Measurements from ENCODE around the gene ATP9B. TPM values are rescaled to one million over a fixed set of nuclear protein-coding genes. Genes with fewer than 3 reads are reported as not detected.

Gene ATP9B
- total and polyA plus RNA-seq, 2 donors from 2014 or later = 10.0 to 48.2 TPM

DNA sequence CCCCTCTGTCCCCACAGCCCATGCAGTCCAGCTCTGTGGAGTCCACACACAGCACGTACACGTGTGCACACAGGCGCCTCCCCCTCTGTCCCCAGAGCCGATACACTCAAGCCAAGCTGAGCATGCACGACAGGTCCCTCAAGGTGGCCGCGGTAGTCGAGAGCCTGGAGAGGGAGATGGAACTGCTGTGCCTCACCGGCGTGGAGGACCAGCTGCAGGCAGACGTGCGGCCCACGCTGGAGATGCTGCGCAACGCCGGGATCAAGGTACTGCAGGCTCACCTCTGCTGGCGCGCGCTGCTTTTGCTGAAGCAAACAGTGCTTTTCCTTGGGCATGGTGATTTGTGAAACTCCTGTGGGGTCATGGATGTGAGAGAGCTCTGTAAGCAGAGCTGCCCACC, 268.0 kb downstream of the ATP9B start:
- Histone ChIP-seq H3K36me3 (ENCODE audit: control insufficient read depth in 2 of 3, insufficient read depth in 3 of 3, low read length in 3 of 3) (peaks cover 5 to 35% (median 19%) of the 10 kb centered on the region in 3 donors), H3K9me3 (ENCODE audit: control insufficient read depth in 2 of 3, insufficient read depth in 1 of 3, low read length in 3 of 3) (no peaks in the 10 kb centered on the region), H3K4me3 (ENCODE audit: low read length in 3 of 3) (no peak overlapping the region), H3K9ac (ENCODE audit: low read length in 3 of 3) (no peak overlapping the region), H3K27me3 (ENCODE audit: control insufficient read depth, insufficient read depth, low read length) (no peaks in the 10 kb centered on the region), H3K4me1 (ENCODE audit: control insufficient read depth in 2 of 3, insufficient read depth in 2 of 3, low read depth in 1 of 3, low read length in 3 of 3) (no peaks in the 10 kb centered on the region), H3K27ac (ENCODE audit: low read depth in 2 of 2, low read length in 2 of 2) (no peak overlapping the region)
- FAIRE-seq = no peak
- intact Hi-C loops (cut with DNase I) = no loop called here
- no peak for DNase-seq
- TF ChIP-seq CTCF (IDR thresholded peaks at IDR 0.05; ENCODE audit: borderline replicate concordance, extremely low read depth, insufficient read depth) = no peak

- H3K36me3 ChIP-seq (ENCODE audit: control insufficient read depth in 2 of 3, insufficient read depth in 3 of 3, low read length in 3 of 3) = peaks cover 5 to 35% (median 19%) of the 10 kb centered on the region in 3 donors
- no peak overlapping the region for H3K27ac ChIP-seq (ENCODE audit: low read depth in 2 of 2, low read length in 2 of 2)
- no peaks in the 10 kb centered on the region for H3K9me3 ChIP-seq (ENCODE audit: control insufficient read depth in 2 of 3, insufficient read depth in 1 of 3, low read length in 3 of 3)
- no peak overlapping the region for H3K9ac ChIP-seq (ENCODE audit: low read length in 3 of 3)
- no peak overlapping the region for H3K4me3 ChIP-seq (ENCODE audit: low read length in 3 of 3)
- no peaks in the 10 kb centered on the region for H3K27me3 ChIP-seq (ENCODE audit: control insufficient read depth, insufficient read depth, low read length)
- FAIRE-seq = no peak
- no peak for TF ChIP-seq CTCF (IDR thresholded peaks at IDR 0.05; ENCODE audit: borderline replicate concordance, extremely low read depth, insufficient read depth)
- no peaks in the 10 kb centered on the region for H3K4me1 ChIP-seq (ENCODE audit: control insufficient read depth in 2 of 3, insufficient read depth in 2 of 3, low read depth in 1 of 3, low read length in 3 of 3)
- DNase-seq = no peak
- intact Hi-C loops (cut with DNase I) = no loop called here
Observed at GRCh38 chr18:79337620-79338019, 268.4 kb downstream of the ATP9B start.

DNA sequence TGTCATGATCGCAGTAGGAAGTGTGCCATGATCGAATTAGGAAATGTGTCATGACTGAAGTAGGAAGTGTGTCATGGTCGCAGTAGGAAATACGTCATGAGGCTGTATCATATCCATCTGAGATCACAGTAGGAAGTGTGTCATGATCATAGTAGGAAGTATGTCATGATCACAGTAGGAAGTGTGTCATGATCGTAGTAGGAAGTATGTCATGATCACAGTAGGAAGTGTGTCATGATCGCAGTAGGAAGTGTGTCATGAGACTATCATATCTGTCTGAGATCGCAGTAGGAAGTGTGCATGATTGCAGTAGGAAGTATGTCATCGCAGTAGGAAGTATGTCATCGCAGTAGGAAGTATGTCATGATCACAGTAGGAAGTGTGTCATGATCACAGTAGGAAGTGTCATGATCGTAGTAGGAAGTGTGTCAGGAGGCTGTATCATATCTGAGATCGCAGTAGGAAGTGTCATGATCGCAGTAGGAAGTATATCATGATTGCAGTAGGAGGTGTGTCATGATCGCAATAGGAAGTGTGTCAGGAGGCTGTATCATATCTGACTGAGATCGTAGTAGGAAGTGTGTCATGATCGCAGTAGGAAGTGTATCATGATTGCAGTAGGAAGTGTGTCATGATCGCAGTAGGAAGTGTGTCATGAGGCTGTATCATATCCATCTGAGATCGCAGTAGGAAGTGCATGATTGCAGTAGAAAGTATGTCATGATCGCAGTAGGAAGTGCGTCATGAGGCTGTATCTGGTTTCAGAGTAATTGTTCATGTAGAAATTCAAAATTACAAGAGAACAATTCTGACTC, 270.1 kb downstream of the ATP9B start:
- no peak for FAIRE-seq
- intact Hi-C loops (cut with DNase I) = no loop called here
- H3K9ac ChIP-seq (ENCODE audit: low read length in 3 of 3) = no peak overlapping the region

More for the DNA sequence above, 270.1 kb downstream of the ATP9B start:
- Histone ChIP-seq H3K4me3 (ENCODE audit: low read length in 3 of 3) (no peak overlapping the region), H3K27ac (ENCODE audit: low read depth in 2 of 2, low read length in 2 of 2) (no peak overlapping the region), H3K36me3 (ENCODE audit: control insufficient read depth in 2 of 3, insufficient read depth in 3 of 3, low read length in 3 of 3) (peaks cover 5 to 32% (median 19%) of the 10 kb centered on the region in 3 donors), H3K4me1 (ENCODE audit: control insufficient read depth in 2 of 3, insufficient read depth in 2 of 3, low read depth in 1 of 3, low read length in 3 of 3) (no peaks in the 10 kb centered on the region), H3K9me3 (ENCODE audit: control insufficient read depth in 2 of 3, insufficient read depth in 1 of 3, low read length in 3 of 3) (no peaks in the 10 kb centered on the region), H3K27me3 (ENCODE audit: control insufficient read depth, insufficient read depth, low read length) (no peaks in the 10 kb centered on the region)
- TF ChIP-seq CTCF (IDR thresholded peaks at IDR 0.05; ENCODE audit: borderline replicate concordance, extremely low read depth, insufficient read depth) = no peak
- no peak for DNase-seq
